Astrocyte (in vitro differentiated cells and primary cell): ENCODE measurements around the gene FBN1. TPM values are rescaled to one million over a fixed set of nuclear protein-coding genes. Genes with fewer than 3 reads are reported as not detected.

ENCODE experiments used
- DNase-seq: peaks from one replicate; pipeline ENCODE4 v3.0.0-alpha.2; 2010; ENCODE audit warnings: low read depth
- FAIRE-seq: peaks from 2 replicates; lab custom pipeline; 2011; peaks lifted over from hg19 to GRCh38; lab: Jason Lieb, UNC
- H2AFZ ChIP-seq: 2 replicates; pipeline ENCODE4 v1.6.0; 2012; ENCODE audit warnings: low read depth, low read length, inconsistent platforms
- H3K27ac ChIP-seq: 2 replicates; pipeline ENCODE4 v1.5.1; 2011; ENCODE audit warnings: low read depth, low read length, inconsistent platforms
- H3K27me3 ChIP-seq: 2 replicates; pipeline ENCODE4 v1.6.0; 2011; ENCODE audit warnings: low read length, inconsistent platforms; ENCODE audit not compliant: insufficient read depth
- H3K36me3 ChIP-seq: 2 replicates; pipeline ENCODE4 v1.5.1; 2011; ENCODE audit warnings: low read length, inconsistent platforms; ENCODE audit not compliant: insufficient read depth
- H3K4me1 ChIP-seq: 2 replicates; pipeline ENCODE4 v1.5.1; 2011; ENCODE audit warnings: low read length, inconsistent platforms; ENCODE audit not compliant: insufficient read depth
- H3K4me2 ChIP-seq: 2 replicates; pipeline ENCODE4 v1.6.0; 2012; ENCODE audit warnings: low read length, inconsistent platforms
- H3K4me3 ChIP-seq: 2 replicates; pipeline ENCODE4 v1.5.1; 2011; ENCODE audit warnings: low read depth, mild to moderate bottlenecking, low read length, inconsistent platforms; ENCODE audit not compliant: insufficient read depth
- H3K79me2 ChIP-seq: 2 replicates; pipeline ENCODE4 v1.6.0; 2012; ENCODE audit warnings: mild to moderate bottlenecking, low read length, inconsistent platforms; ENCODE audit not compliant: insufficient read depth
- H3K9ac ChIP-seq: 2 replicates; pipeline ENCODE4 v1.6.0; 2012; ENCODE audit warnings: mild to moderate bottlenecking, low read length, inconsistent platforms
- H3K9me3 ChIP-seq: 2 replicates; pipeline ENCODE4 v1.5.1; 2012; ENCODE audit warnings: low read depth, mild to moderate bottlenecking, low read length, inconsistent platforms; ENCODE audit not compliant: insufficient read depth
- H4K20me1 ChIP-seq: 2 replicates; pipeline ENCODE4 v1.6.0; 2012; ENCODE audit warnings: low read length, inconsistent platforms; ENCODE audit not compliant: insufficient read depth
- H3K27ac Mint-ChIP-seq: one replicate; pipeline ENCODE4 v1.8.0; 2021; ENCODE audit warnings: mild to moderate bottlenecking, mixed read lengths; ENCODE audit not compliant: unreplicated experiment
- H3K27me3 Mint-ChIP-seq: one replicate; pipeline ENCODE4 v1.8.0; 2021; ENCODE audit warnings: low read depth, mixed read lengths; ENCODE audit not compliant: unreplicated experiment
- H3K36me3 Mint-ChIP-seq: one replicate; pipeline ENCODE4 v1.8.0; 2021; ENCODE audit warnings: low read depth, mixed read lengths; ENCODE audit not compliant: unreplicated experiment
- H3K4me1 Mint-ChIP-seq: one replicate; pipeline ENCODE4 v1.8.0; 2021; ENCODE audit warnings: low read depth, mixed read lengths; ENCODE audit not compliant: unreplicated experiment
- H3K4me3 Mint-ChIP-seq: one replicate; pipeline ENCODE4 v1.8.0; 2021; ENCODE audit warnings: mild to moderate bottlenecking, moderate library complexity, mixed read lengths; ENCODE audit not compliant: unreplicated experiment
- H3K9me3 Mint-ChIP-seq: one replicate; pipeline ENCODE4 v1.8.0; 2021; ENCODE audit warnings: mild to moderate bottlenecking, mixed read lengths; ENCODE audit not compliant: unreplicated experiment
- CTCF ChIP-seq: IDR thresholded peaks from 2 replicates; pipeline ENCODE4 v1.5.1; 2011; ENCODE audit warnings: low read depth, mild to moderate bottlenecking, inconsistent platforms, low read length, moderate library complexity; ENCODE audit not compliant: insufficient read depth
- EZH2 ChIP-seq: IDR thresholded peaks from 2 replicates; pipeline ENCODE4 v1.6.1; 2012; ENCODE audit warnings: mild to moderate bottlenecking, low read length, inconsistent platforms; ENCODE audit not compliant: insufficient read depth
- total RNA-seq: library from RNA; stranded (reverse); gene quantifications from 2 replicates; pipeline ENCODE4 v1.2.1, GENCODE V29; 2021

The FBN1 gene
- total RNA-seq, 1 donor from 2014 or later = 210 TPM

GRCh38 chr15:48478581-48478980, 166.9 kb downstream of the FBN1 start:
- Histone ChIP-seq H3K4me1 (peaks cover 5% of the 10 kb centered on the region), H3K9ac (no peak overlapping the region), H3K27me3 (no peaks in the 10 kb centered on the region), H3K4me3 (no peak overlapping the region), H3K79me2 (peaks cover 2% of the 10 kb centered on the region), H3K27ac (peak overlapping the region; percentile 21), H3K4me2 (no peak overlapping the region), H2AFZ (no peak overlapping the region), H3K36me3 (peaks cover 77% of the 10 kb centered on the region), H3K9me3 (no peaks in the 10 kb centered on the region), H4K20me1 (no peaks in the 10 kb centered on the region)
- no peak for TF ChIP-seq EZH2
- Mint-ChIP-seq H3K4me1 (peaks cover 11% of the 10 kb centered on the region), H3K9me3 (no peaks in the 10 kb centered on the region), H3K27me3 (no peaks in the 10 kb centered on the region), H3K36me3 (peaks cover 28% of the 10 kb centered on the region), H3K27ac (no peak overlapping the region), H3K4me3 (no peak overlapping the region)
- DNase-seq (peak; percentile 60), FAIRE-seq (no peak)

GRCh38 chr15:48477795-48478360, 167.6 kb downstream of the FBN1 start:
- peaks cover 12% of the 10 kb centered on the region for H3K4me1 Mint-ChIP-seq
- no peaks in the 10 kb centered on the region for H3K27me3 ChIP-seq
- no peak overlapping the region for H3K4me3 Mint-ChIP-seq
- H4K20me1 ChIP-seq = no peaks in the 10 kb centered on the region
- peaks cover 2% of the 10 kb centered on the region for H3K79me2 ChIP-seq
- TF ChIP-seq CTCF = no peak
- no peak for TF ChIP-seq EZH2
- no peaks in the 10 kb centered on the region for H3K9me3 Mint-ChIP-seq
- no peak overlapping the region for H3K27ac Mint-ChIP-seq
- H3K36me3 Mint-ChIP-seq = peaks cover 26% of the 10 kb centered on the region
- no peak overlapping the region for H3K27ac ChIP-seq
- H3K27me3 Mint-ChIP-seq = no peaks in the 10 kb centered on the region
- H3K4me2 ChIP-seq = no peak overlapping the region
- DNase-seq (no peak), FAIRE-seq (no peak)
- no peak overlapping the region for H3K9ac ChIP-seq
- H3K4me1 ChIP-seq = peaks cover 9% of the 10 kb centered on the region
- H3K9me3 ChIP-seq = no peaks in the 10 kb centered on the region
- H3K4me3 ChIP-seq = no peak overlapping the region
- peaks cover 77% of the 10 kb centered on the region for H3K36me3 ChIP-seq
- H2AFZ ChIP-seq = no peak overlapping the region

GRCh38 chr15:48475600-48476395, 169.7 kb downstream of the FBN1 start:
- H3K36me3 ChIP-seq = peaks cover 80% of the 10 kb centered on the region
- Mint-ChIP-seq H3K36me3 (peaks cover 30% of the 10 kb centered on the region), H3K27me3 (no peaks in the 10 kb centered on the region), H3K9me3 (peaks cover 2% of the 10 kb centered on the region), H3K4me3 (no peak overlapping the region), H3K4me1 (peaks cover 15% of the 10 kb centered on the region), H3K27ac (no peak overlapping the region)
- peaks cover 2% of the 10 kb centered on the region for H3K79me2 ChIP-seq
- no peak overlapping the region for H3K9ac ChIP-seq
- FAIRE-seq (no peak), DNase-seq (no peak)
- no peak for TF ChIP-seq CTCF
- TF ChIP-seq EZH2 = no peak
- H3K27ac ChIP-seq = peak overlapping the region; percentile 16
- H3K4me2 ChIP-seq = no peak overlapping the region
- H3K4me1 ChIP-seq = peaks cover 6% of the 10 kb centered on the region
- H3K27me3 ChIP-seq = no peaks in the 10 kb centered on the region
- no peak overlapping the region for H3K4me3 ChIP-seq
- no peaks in the 10 kb centered on the region for H4K20me1 ChIP-seq
- no peak overlapping the region for H2AFZ ChIP-seq
- H3K9me3 ChIP-seq = no peaks in the 10 kb centered on the region
